Neural progenitor cell (in vitro differentiated cells): Measurements from ENCODE around the gene PTPRN2. TPM values are rescaled to one million over a fixed set of nuclear protein-coding genes. Genes with fewer than 3 reads are reported as not detected.
A peak's percentile ranks its signal among the peaks of the same experiment; 100 is the strongest.

Experiments used
- DNase-seq: peaks from one replicate; pipeline ENCODE4 v3.0.0-alpha.2; 2016; ENCODE audit warnings: low spot score
- H2AFZ ChIP-seq: fragments of 200-600 bp; sonication (generic); replicated peaks from 2 replicates; pipeline ENCODE4 v1.6.1; 2016; ENCODE audit warnings: antibody characterized with exemption
- H3F3A ChIP-seq: fragments of 200-600 bp; sonication (generic); 2 replicates; pipeline ENCODE4 v1.6.1; 2016; ENCODE audit warnings: antibody characterized with exemption, low read depth
- H3K27ac ChIP-seq: fragments of 200-600 bp; sonication (generic); 2 replicates; pipeline ENCODE4 v1.5.1; 2016; ENCODE audit warnings: mild to moderate bottlenecking
- H3K27me3 ChIP-seq: fragments of 200-600 bp; sonication (generic); 2 replicates; pipeline ENCODE4 v1.6.1; 2016; ENCODE audit warnings: mild to moderate bottlenecking, moderate library complexity
- H3K36me3 ChIP-seq: fragments of 200-600 bp; sonication (generic); 2 replicates; pipeline ENCODE4 v1.5.1; 2016
- H3K4me1 ChIP-seq: fragments of 200-600 bp; sonication (generic); 2 replicates; pipeline ENCODE4 v1.6.1; 2016; ENCODE audit warnings: mixed run types
- H3K4me2 ChIP-seq: fragments of 200-600 bp; sonication (generic); 2 replicates; pipeline ENCODE4 v1.6.1; 2016
- H3K4me3 ChIP-seq: fragments of 200-600 bp; sonication (generic); 2 replicates; pipeline ENCODE4 v1.5.1; 2016
- H3K79me2 ChIP-seq: fragments of 200-600 bp; sonication (generic); 2 replicates; pipeline ENCODE4 v1.6.1; 2016; ENCODE audit warnings: low read depth
- H3K9ac ChIP-seq: fragments of 200-600 bp; sonication (generic); 2 replicates; pipeline ENCODE4 v1.6.1; 2016
- H3K9me3 ChIP-seq: fragments of 200-600 bp; sonication (generic); 2 replicates; pipeline ENCODE4 v1.5.1; 2016; ENCODE audit warnings: low read depth
- H4K20me1 ChIP-seq: fragments of 200-600 bp; sonication (generic); 2 replicates; pipeline ENCODE4 v1.6.1; 2016; ENCODE audit warnings: low read depth
- H3K27ac Mint-ChIP-seq: 3 replicates; pipeline ENCODE4 v1.8.0; 2021; ENCODE audit warnings: mixed read lengths
- H3K27me3 Mint-ChIP-seq: 2 replicates; pipeline ENCODE4 v1.8.0; 2022; ENCODE audit warnings: low read depth, mild to moderate bottlenecking, inconsistent platforms, moderate library complexity, mixed read lengths; ENCODE audit not compliant: insufficient read depth
- H3K36me3 Mint-ChIP-seq: 3 replicates; pipeline ENCODE4 v1.8.0; 2021; ENCODE audit warnings: mixed read lengths
- H3K4me1 Mint-ChIP-seq: 3 replicates; pipeline ENCODE4 v1.8.0; 2021; ENCODE audit warnings: mixed read lengths
- H3K4me3 Mint-ChIP-seq: 3 replicates; pipeline ENCODE4 v1.8.0; 2021; ENCODE audit warnings: mild to moderate bottlenecking, moderate library complexity, mixed read lengths
- H3K9me3 Mint-ChIP-seq: 3 replicates; pipeline ENCODE4 v1.8.0; 2020; ENCODE audit warnings: mixed read lengths
- EZH2 ChIP-seq: fragments of 200-600 bp; sonication (generic); IDR thresholded peaks from 2 replicates; pipeline ENCODE4 v1.6.1; 2017; ENCODE audit warnings: antibody characterized with exemption, mild to moderate bottlenecking, moderate library complexity
- EZH2phosphoT487 ChIP-seq: fragments of 200-600 bp; sonication (generic); IDR thresholded peaks from 2 replicates; pipeline ENCODE4 v1.6.1; 2017; ENCODE audit warnings: antibody characterized with exemption
- total RNA-seq: library from RNA; depleted of rRNA; stranded (reverse); fragments of >200 nt; gene quantifications from 2 replicates; pipeline ENCODE4 v1.2.3, GENCODE V29; 2015; ENCODE audit warnings: low replicate concordance
- TF ChIP-seq, protein P1 (sequence below): fragments of 200-600 bp; sonication (generic); IDR thresholded peaks from 2 replicates; pipeline ENCODE4 v1.5.1; 2017; ENCODE audit warnings: antibody characterized with exemption, mild to moderate bottlenecking

The PTPRN2 gene
- total RNA-seq, 1 donor from 2014 or later = 3.0 TPM

DNA sequence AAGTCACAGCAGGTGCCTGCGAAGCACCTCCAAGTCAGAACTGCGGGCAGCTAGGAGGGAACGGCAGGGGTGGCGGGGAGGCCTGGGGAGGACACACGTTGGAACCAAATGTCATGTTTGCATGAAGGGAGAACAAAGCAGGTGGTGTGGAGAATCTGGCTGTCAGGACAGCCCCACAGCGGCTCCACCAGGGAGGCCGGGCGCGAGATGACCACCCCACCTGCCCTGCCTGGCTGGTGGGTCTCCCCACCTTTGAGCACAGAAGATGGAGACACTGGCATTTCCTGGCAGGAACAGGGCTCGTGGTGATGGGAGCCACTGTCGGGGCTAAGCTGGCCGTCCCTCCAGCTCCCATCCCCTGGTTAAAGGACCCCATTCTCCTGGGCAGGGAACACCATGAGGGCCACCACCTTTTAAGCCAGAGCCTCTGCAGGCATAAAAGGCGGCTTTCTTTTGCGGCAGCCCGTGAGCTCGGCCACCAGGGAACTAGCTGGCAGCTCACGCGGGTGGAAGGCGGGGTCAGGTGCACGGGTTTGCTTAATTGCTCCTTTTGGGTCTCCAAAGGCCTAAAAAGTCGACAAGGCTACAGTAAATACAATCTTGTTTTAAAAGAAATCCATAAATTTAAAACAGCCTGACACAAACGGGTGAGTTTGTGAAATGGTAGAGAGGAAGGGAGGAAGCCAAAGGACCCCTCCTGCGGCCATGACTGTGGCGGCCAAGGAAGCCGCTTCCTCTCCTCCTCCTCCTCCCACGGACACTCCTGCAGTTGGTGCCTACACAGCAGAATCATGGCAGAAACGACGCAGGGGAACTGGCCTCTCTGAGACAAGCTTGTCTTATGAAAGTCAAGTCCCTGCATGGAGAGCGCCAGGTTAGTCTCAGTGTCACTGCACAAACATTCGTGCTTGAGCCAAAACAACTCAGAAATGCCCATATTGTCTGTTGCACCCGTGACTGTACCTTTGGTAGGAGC is 1037.0 kb downstream of the PTPRN2 start:
- Histone ChIP-seq H3K4me3 (no peak overlapping the region), H3K79me2 (no peaks in the 10 kb centered on the region), H2AFZ (no peak overlapping the region), H3K36me3 (no peaks in the 10 kb centered on the region), H3K9me3 (no peaks in the 10 kb centered on the region), H3F3A (peaks cover 4% of the 10 kb centered on the region), H4K20me1 (no peaks in the 10 kb centered on the region), H3K27me3 (no peaks in the 10 kb centered on the region), H3K9ac (no peak overlapping the region), H3K4me1 (no peaks in the 10 kb centered on the region), H3K4me2 (no peak overlapping the region), H3K27ac (no peak overlapping the region)
- Mint-ChIP-seq H3K27ac (no peak overlapping the region), H3K36me3 (peaks cover 40% of the 10 kb centered on the region), H3K4me3 (no peak overlapping the region), H3K27me3 (no peaks in the 10 kb centered on the region), H3K9me3 (no peaks in the 10 kb centered on the region), H3K4me1 (peaks cover 10% of the 10 kb centered on the region)
- TF ChIP-seq, protein P1, sequence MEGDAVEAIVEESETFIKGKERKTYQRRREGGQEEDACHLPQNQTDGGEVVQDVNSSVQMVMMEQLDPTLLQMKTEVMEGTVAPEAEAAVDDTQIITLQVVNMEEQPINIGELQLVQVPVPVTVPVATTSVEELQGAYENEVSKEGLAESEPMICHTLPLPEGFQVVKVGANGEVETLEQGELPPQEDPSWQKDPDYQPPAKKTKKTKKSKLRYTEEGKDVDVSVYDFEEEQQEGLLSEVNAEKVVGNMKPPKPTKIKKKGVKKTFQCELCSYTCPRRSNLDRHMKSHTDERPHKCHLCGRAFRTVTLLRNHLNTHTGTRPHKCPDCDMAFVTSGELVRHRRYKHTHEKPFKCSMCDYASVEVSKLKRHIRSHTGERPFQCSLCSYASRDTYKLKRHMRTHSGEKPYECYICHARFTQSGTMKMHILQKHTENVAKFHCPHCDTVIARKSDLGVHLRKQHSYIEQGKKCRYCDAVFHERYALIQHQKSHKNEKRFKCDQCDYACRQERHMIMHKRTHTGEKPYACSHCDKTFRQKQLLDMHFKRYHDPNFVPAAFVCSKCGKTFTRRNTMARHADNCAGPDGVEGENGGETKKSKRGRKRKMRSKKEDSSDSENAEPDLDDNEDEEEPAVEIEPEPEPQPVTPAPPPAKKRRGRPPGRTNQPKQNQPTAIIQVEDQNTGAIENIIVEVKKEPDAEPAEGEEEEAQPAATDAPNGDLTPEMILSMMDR = no peak
- TF ChIP-seq EZH2phosphoT487 (no peak), EZH2 (no peak)
- DNase-seq = no peak

- TF ChIP-seq, protein P1 = no peak
- no peaks in the 10 kb centered on the region for H3K36me3 ChIP-seq
- peaks cover 49% of the 10 kb centered on the region for H3K36me3 Mint-ChIP-seq
Measured at GRCh38 chr7:157549612-157550299, 1037.9 kb downstream of the PTPRN2 start.

DNA sequence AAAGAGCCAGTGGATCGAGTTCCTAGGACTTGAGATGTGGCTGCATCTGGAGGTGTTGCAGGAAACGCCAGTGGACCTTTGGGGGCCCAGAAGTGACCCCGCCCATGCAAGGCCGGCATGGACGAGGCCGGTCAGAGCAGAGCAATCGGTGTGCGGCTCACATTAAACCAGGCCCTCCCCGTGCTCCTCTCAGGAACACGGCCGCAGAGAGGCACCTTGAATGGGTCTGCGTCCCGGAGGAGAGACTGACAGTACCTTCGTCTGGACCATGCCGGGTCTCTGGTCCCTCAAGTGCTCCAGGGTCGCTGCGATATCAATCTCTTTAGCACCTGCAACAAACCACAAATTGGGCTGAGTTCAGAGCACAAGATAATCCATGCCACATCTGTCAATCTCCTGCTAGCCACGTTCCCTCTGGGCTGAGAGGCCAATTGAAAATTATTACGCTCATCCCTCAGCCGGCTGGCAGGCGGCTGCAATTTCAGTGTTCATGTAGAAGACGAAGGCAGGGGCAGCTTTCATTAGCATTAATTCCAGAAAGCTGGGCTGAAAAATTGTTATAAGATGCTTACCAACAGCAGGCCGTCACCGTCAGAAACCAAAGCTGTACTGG is 1038.8 kb downstream of the PTPRN2 start:
- Mint-ChIP-seq H3K27ac (no peak overlapping the region), H3K27me3 (peaks cover 4% of the 10 kb centered on the region), H3K36me3 (peaks cover 57% of the 10 kb centered on the region), H3K4me3 (no peak overlapping the region), H3K4me1 (peaks cover 11% of the 10 kb centered on the region), H3K9me3 (no peaks in the 10 kb centered on the region)
- no peak overlapping the region for H2AFZ ChIP-seq
- no peaks in the 10 kb centered on the region for H3F3A ChIP-seq
- no peaks in the 10 kb centered on the region for H4K20me1 ChIP-seq
- no peak overlapping the region for H3K4me3 ChIP-seq
- no peaks in the 10 kb centered on the region for H3K36me3 ChIP-seq
- no peaks in the 10 kb centered on the region for H3K27me3 ChIP-seq
- TF ChIP-seq EZH2 (no peak), EZH2phosphoT487 (no peak)
- TF ChIP-seq, protein P1 = no peak
- DNase-seq = no peak
- H3K4me2 ChIP-seq = no peak overlapping the region
- H3K4me1 ChIP-seq = no peaks in the 10 kb centered on the region
- no peaks in the 10 kb centered on the region for H3K9me3 ChIP-seq
- no peak overlapping the region for H3K27ac ChIP-seq
- no peaks in the 10 kb centered on the region for H3K79me2 ChIP-seq
- no peak overlapping the region for H3K9ac ChIP-seq

More at GRCh38 chr7:157549612-157550299, 1037.9 kb downstream of the PTPRN2 start:
- H3K4me3 ChIP-seq = no peak overlapping the region
- Mint-ChIP-seq H3K27me3 (no peaks in the 10 kb centered on the region), H3K9me3 (no peaks in the 10 kb centered on the region), H3K4me1 (peaks cover 10% of the 10 kb centered on the region), H3K27ac (peak overlapping the region; percentile 66), H3K4me3 (no peak overlapping the region)
- H3K4me1 ChIP-seq = no peaks in the 10 kb centered on the region
- no peaks in the 10 kb centered on the region for H3K79me2 ChIP-seq
- H3K9ac ChIP-seq = no peak overlapping the region
- DNase-seq = no peak
- no peaks in the 10 kb centered on the region for H3K27me3 ChIP-seq
- H3K9me3 ChIP-seq = no peaks in the 10 kb centered on the region
- no peak overlapping the region for H3K27ac ChIP-seq
- no peaks in the 10 kb centered on the region for H4K20me1 ChIP-seq
- H2AFZ ChIP-seq = no peak overlapping the region
- peaks cover 4% of the 10 kb centered on the region for H3F3A ChIP-seq
- H3K4me2 ChIP-seq = no peak overlapping the region
